Measurements from ENCODE around the gene ENDOD1.

DNA sequence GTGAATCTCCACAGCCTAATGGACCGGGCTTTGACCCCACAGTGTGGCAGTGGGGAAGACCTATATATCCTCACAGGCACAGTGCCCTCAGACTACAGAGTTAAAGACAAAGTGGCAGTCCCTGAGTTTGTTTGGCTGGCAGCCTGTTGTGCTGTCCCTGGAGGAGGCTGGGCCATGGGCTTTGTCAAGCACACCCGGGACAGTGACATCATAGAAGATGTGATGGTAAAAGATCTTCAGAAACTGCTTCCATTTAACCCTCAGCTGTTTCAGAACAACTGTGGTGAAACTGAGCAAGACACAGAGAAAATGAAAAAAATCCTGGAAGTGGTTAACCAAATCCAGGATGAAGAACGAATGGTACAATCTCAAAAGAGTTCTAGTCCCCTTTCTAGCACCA lies 39.0 kb downstream of the ENDOD1 start:
- TF ChIP-seq CTCF (IDR thresholded peaks at IDR 0.05) (no peak), EZH2 (IDR thresholded peaks at IDR 0.05) (no peak), EZH2phosphoT487 (IDR thresholded peaks at IDR 0.05) (no peak)
